Measurements from ENCODE around the gene PHF21A.

Gene PHF21A

GRCh38 chr11:46107780-46108179, 13.5 kb downstream of the PHF21A start:
- Histone ChIP-seq H3K4me3 (ENCODE audit: low read length in 2 of 2) (no peak overlapping the region), H3K27ac (ENCODE audit: low read length) (no peak overlapping the region), H3K9me3 (ENCODE audit: control insufficient read depth in 2 of 2, low read length in 2 of 2) (no peaks in the 10 kb centered on the region)

GRCh38 chr11:46107408-46107718, 13.9 kb downstream of the PHF21A start:
- no peaks in the 10 kb centered on the region for H3K9me3 ChIP-seq (ENCODE audit: control insufficient read depth in 2 of 2, low read length in 2 of 2)
- no peak overlapping the region for H3K9ac ChIP-seq (ENCODE audit: low read length in 2 of 2)

More at GRCh38 chr11:46107780-46108179, 13.5 kb downstream of the PHF21A start:
- no peak overlapping the region for H3K9ac ChIP-seq (ENCODE audit: low read length in 2 of 2)
- H3K36me3 ChIP-seq (ENCODE audit: control insufficient read depth in 2 of 2, insufficient read depth in 2 of 2, low read length in 2 of 2) = no peaks in the 10 kb centered on the region
- no peaks in the 10 kb centered on the region for H3K4me1 ChIP-seq (ENCODE audit: control insufficient read depth, insufficient read depth, low read length)
- H3K27me3 ChIP-seq (ENCODE audit: control insufficient read depth in 1 of 2, insufficient read depth in 2 of 2, low read length in 2 of 2) = no peaks in the 10 kb centered on the region

GRCh38 chr11:46106530-46107407, 14.5 kb downstream of the PHF21A start:
- no peak overlapping the region for H3K9ac ChIP-seq (ENCODE audit: low read length in 2 of 2)
- no peaks in the 10 kb centered on the region for H3K27me3 ChIP-seq (ENCODE audit: control insufficient read depth in 1 of 2, insufficient read depth in 2 of 2, low read length in 2 of 2)
- H3K27ac ChIP-seq (ENCODE audit: low read length) = no peak overlapping the region
- H3K9me3 ChIP-seq (ENCODE audit: control insufficient read depth in 2 of 2, low read length in 2 of 2) = no peaks in the 10 kb centered on the region
- no peaks in the 10 kb centered on the region for H3K36me3 ChIP-seq (ENCODE audit: control insufficient read depth in 2 of 2, insufficient read depth in 2 of 2, low read length in 2 of 2)
- H3K4me3 ChIP-seq (ENCODE audit: low read length in 2 of 2) = peak overlapping the region in 1 of 2 donors; percentile 17
- no peaks in the 10 kb centered on the region for H3K4me1 ChIP-seq (ENCODE audit: control insufficient read depth, insufficient read depth, low read length)

More at GRCh38 chr11:46107408-46107718, 13.9 kb downstream of the PHF21A start:
- H3K27ac ChIP-seq (ENCODE audit: low read length) = no peak overlapping the region
- H3K27me3 ChIP-seq (ENCODE audit: control insufficient read depth in 1 of 2, insufficient read depth in 2 of 2, low read length in 2 of 2) = no peaks in the 10 kb centered on the region
- no peak overlapping the region for H3K4me3 ChIP-seq (ENCODE audit: low read length in 2 of 2)
- no peaks in the 10 kb centered on the region for H3K4me1 ChIP-seq (ENCODE audit: control insufficient read depth, insufficient read depth, low read length)
- no peaks in the 10 kb centered on the region for H3K36me3 ChIP-seq (ENCODE audit: control insufficient read depth in 2 of 2, insufficient read depth in 2 of 2, low read length in 2 of 2)

- H3K9ac ChIP-seq (ENCODE audit: low read length in 2 of 2) = no peak overlapping the region
- H3K4me3 ChIP-seq (ENCODE audit: low read length in 2 of 2) = no peak overlapping the region
- H3K27ac ChIP-seq (ENCODE audit: low read length) = no peak overlapping the region
- no peaks in the 10 kb centered on the region for H3K36me3 ChIP-seq (ENCODE audit: control insufficient read depth in 2 of 2, insufficient read depth in 2 of 2, low read length in 2 of 2)
- no peaks in the 10 kb centered on the region for H3K9me3 ChIP-seq (ENCODE audit: control insufficient read depth in 2 of 2, low read length in 2 of 2)
- no peaks in the 10 kb centered on the region for H3K27me3 ChIP-seq (ENCODE audit: control insufficient read depth in 1 of 2, insufficient read depth in 2 of 2, low read length in 2 of 2)
- no peaks in the 10 kb centered on the region for H3K4me1 ChIP-seq (ENCODE audit: control insufficient read depth, insufficient read depth, low read length)
Observed at GRCh38 chr11:46105926-46106325, 15.3 kb downstream of the PHF21A start.

GRCh38 chr11:46105134-46105628, 16.1 kb downstream of the PHF21A start:
- no peak overlapping the region for H3K27ac ChIP-seq (ENCODE audit: low read length)
- no peaks in the 10 kb centered on the region for H3K4me1 ChIP-seq (ENCODE audit: control insufficient read depth, insufficient read depth, low read length)

GRCh38 chr11:46102843-46103242, 18.4 kb downstream of the PHF21A start:
- Histone ChIP-seq H3K9ac (ENCODE audit: low read length in 2 of 2) (no peak overlapping the region), H3K4me3 (ENCODE audit: low read length in 2 of 2) (no peak overlapping the region), H3K36me3 (ENCODE audit: control insufficient read depth in 2 of 2, insufficient read depth in 2 of 2, low read length in 2 of 2) (no peaks in the 10 kb centered on the region), H3K27me3 (ENCODE audit: control insufficient read depth in 1 of 2, insufficient read depth in 2 of 2, low read length in 2 of 2) (no peaks in the 10 kb centered on the region), H3K4me1 (ENCODE audit: control insufficient read depth, insufficient read depth, low read length) (peaks cover 5% of the 10 kb centered on the region), H3K27ac (ENCODE audit: low read length) (no peak overlapping the region), H3K9me3 (ENCODE audit: control insufficient read depth in 2 of 2, low read length in 2 of 2) (no peaks in the 10 kb centered on the region)

More at GRCh38 chr11:46105134-46105628, 16.1 kb downstream of the PHF21A start:
- Histone ChIP-seq H3K9ac (ENCODE audit: low read length in 2 of 2) (no peak overlapping the region), H3K9me3 (ENCODE audit: control insufficient read depth in 2 of 2, low read length in 2 of 2) (no peaks in the 10 kb centered on the region), H3K36me3 (ENCODE audit: control insufficient read depth in 2 of 2, insufficient read depth in 2 of 2, low read length in 2 of 2) (no peaks in the 10 kb centered on the region), H3K27me3 (ENCODE audit: control insufficient read depth in 1 of 2, insufficient read depth in 2 of 2, low read length in 2 of 2) (no peaks in the 10 kb centered on the region), H3K4me3 (ENCODE audit: low read length in 2 of 2) (no peak overlapping the region)

- Histone ChIP-seq H3K9ac (ENCODE audit: low read length in 2 of 2) (no peak overlapping the region), H3K27me3 (ENCODE audit: control insufficient read depth in 1 of 2, insufficient read depth in 2 of 2, low read length in 2 of 2) (no peaks in the 10 kb centered on the region), H3K4me1 (ENCODE audit: control insufficient read depth, insufficient read depth, low read length) (peaks cover 5% of the 10 kb centered on the region), H3K4me3 (ENCODE audit: low read length in 2 of 2) (no peak overlapping the region), H3K27ac (ENCODE audit: low read length) (no peak overlapping the region), H3K9me3 (ENCODE audit: control insufficient read depth in 2 of 2, low read length in 2 of 2) (no peaks in the 10 kb centered on the region), H3K36me3 (ENCODE audit: control insufficient read depth in 2 of 2, insufficient read depth in 2 of 2, low read length in 2 of 2) (no peaks in the 10 kb centered on the region)
Observed at GRCh38 chr11:46100670-46101069, 20.6 kb downstream of the PHF21A start.

GRCh38 chr11:46099963-46100316, 21.3 kb downstream of the PHF21A start:
- Histone ChIP-seq H3K27ac (ENCODE audit: low read length) (no peak overlapping the region), H3K4me1 (ENCODE audit: control insufficient read depth, insufficient read depth, low read length) (peaks cover 5% of the 10 kb centered on the region), H3K9ac (ENCODE audit: low read length in 2 of 2) (peak overlapping the region in 1 of 2 donors; percentile 57), H3K9me3 (ENCODE audit: control insufficient read depth in 2 of 2, low read length in 2 of 2) (no peaks in the 10 kb centered on the region), H3K27me3 (ENCODE audit: control insufficient read depth in 1 of 2, insufficient read depth in 2 of 2, low read length in 2 of 2) (no peaks in the 10 kb centered on the region), H3K4me3 (ENCODE audit: low read length in 2 of 2) (no peak overlapping the region), H3K36me3 (ENCODE audit: control insufficient read depth in 2 of 2, insufficient read depth in 2 of 2, low read length in 2 of 2) (no peaks in the 10 kb centered on the region)

GRCh38 chr11:46090375-46090774, 30.9 kb downstream of the PHF21A start:
- Histone ChIP-seq H3K9ac (ENCODE audit: low read length in 2 of 2) (no peak overlapping the region), H3K27me3 (ENCODE audit: control insufficient read depth in 1 of 2, insufficient read depth in 2 of 2, low read length in 2 of 2) (no peaks in the 10 kb centered on the region), H3K4me1 (ENCODE audit: control insufficient read depth, insufficient read depth, low read length) (no peaks in the 10 kb centered on the region), H3K36me3 (ENCODE audit: control insufficient read depth in 2 of 2, insufficient read depth in 2 of 2, low read length in 2 of 2) (peaks cover 0 to 4% of the 10 kb centered on the region in 2 donors), H3K9me3 (ENCODE audit: control insufficient read depth in 2 of 2, low read length in 2 of 2) (no peaks in the 10 kb centered on the region), H3K27ac (ENCODE audit: low read length) (no peak overlapping the region), H3K4me3 (ENCODE audit: low read length in 2 of 2) (no peak overlapping the region)

GRCh38 chr11:46079662-46080061, 41.6 kb downstream of the PHF21A start:
- Histone ChIP-seq H3K9me3 (ENCODE audit: control insufficient read depth in 2 of 2, low read length in 2 of 2) (no peaks in the 10 kb centered on the region), H3K4me3 (ENCODE audit: low read length in 2 of 2) (no peak overlapping the region), H3K4me1 (ENCODE audit: control insufficient read depth, insufficient read depth, low read length) (no peaks in the 10 kb centered on the region), H3K9ac (ENCODE audit: low read length in 2 of 2) (no peak overlapping the region), H3K27me3 (ENCODE audit: control insufficient read depth in 1 of 2, insufficient read depth in 2 of 2, low read length in 2 of 2) (no peaks in the 10 kb centered on the region), H3K27ac (ENCODE audit: low read length) (no peak overlapping the region), H3K36me3 (ENCODE audit: control insufficient read depth in 2 of 2, insufficient read depth in 2 of 2, low read length in 2 of 2) (peaks cover 2 to 4% of the 10 kb centered on the region in 2 donors)

- Histone ChIP-seq H3K27ac (ENCODE audit: low read length) (no peak overlapping the region), H3K36me3 (ENCODE audit: control insufficient read depth in 2 of 2, insufficient read depth in 2 of 2, low read length in 2 of 2) (peaks cover 0 to 2% of the 10 kb centered on the region in 2 donors)
Observed at GRCh38 chr11:46075928-46076327, 45.3 kb downstream of the PHF21A start.

More at GRCh38 chr11:46075928-46076327, 45.3 kb downstream of the PHF21A start:
- Histone ChIP-seq H3K4me3 (ENCODE audit: low read length in 2 of 2) (no peak overlapping the region), H3K27me3 (ENCODE audit: control insufficient read depth in 1 of 2, insufficient read depth in 2 of 2, low read length in 2 of 2) (no peaks in the 10 kb centered on the region), H3K9ac (ENCODE audit: low read length in 2 of 2) (no peak overlapping the region), H3K9me3 (ENCODE audit: control insufficient read depth in 2 of 2, low read length in 2 of 2) (no peaks in the 10 kb centered on the region), H3K4me1 (ENCODE audit: control insufficient read depth, insufficient read depth, low read length) (no peaks in the 10 kb centered on the region)

Measured in stomach smooth muscle (tissue), 2 donors.